Calu3 (cell line): ENCODE data around the gene ZNF208. TPM values are rescaled to one million over a fixed set of nuclear protein-coding genes. Genes with fewer than 3 reads are reported as not detected.
"Not testable (repeated sequence)": the region's sequence is repeated elsewhere in the genome, so short reads cannot be mapped to it uniquely, and the experiment has no call there.

Source experiments
- BruUV-seq: library from RNA; stranded (reverse); fragments of 400-500 nt; replicated peaks from 2 replicates; lab custom pipeline; 2021; lab: Mats Ljungman, UMichigan
- CTCF ChIA-PET: fragments of 300-600 bp; sonication (Branson Sonifier 250); formaldehyde crosslinking; loops from one replicate; lab custom pipeline; 2022; ENCODE audit warnings: antibody characterized with exemption; lab: Charles Lee
- DNase-seq: peaks from one replicate; pipeline ENCODE4 v3.0.0; 2022
- H3K27ac Mint-ChIP-seq: one replicate; pipeline ENCODE4 v1.8.0; 2022; ENCODE audit warnings: mixed read lengths; ENCODE audit not compliant: unreplicated experiment
- H3K27me3 Mint-ChIP-seq: one replicate; pipeline ENCODE4 v1.8.0; 2022; ENCODE audit warnings: mixed read lengths; ENCODE audit not compliant: unreplicated experiment
- H3K36me3 Mint-ChIP-seq: one replicate; pipeline ENCODE4 v1.8.0; 2022; ENCODE audit warnings: mild to moderate bottlenecking, moderate library complexity, mixed read lengths; ENCODE audit not compliant: insufficient read depth, unreplicated experiment
- H3K4me1 Mint-ChIP-seq: one replicate; pipeline ENCODE4 v1.8.0; 2022; ENCODE audit warnings: mild to moderate bottlenecking, low read depth, mixed read lengths; ENCODE audit not compliant: unreplicated experiment
- H3K4me3 Mint-ChIP-seq: one replicate; pipeline ENCODE4 v1.8.0; 2022; ENCODE audit warnings: mild to moderate bottlenecking, low read depth, moderate library complexity, mixed read lengths; ENCODE audit not compliant: unreplicated experiment
- H3K9me3 Mint-ChIP-seq: one replicate; pipeline ENCODE4 v1.8.0; 2022; ENCODE audit warnings: low read depth, mixed read lengths; ENCODE audit not compliant: unreplicated experiment
- intact Hi-C: fragments of 100-400 bp; cut with micrococcal nuclease; formaldehyde crosslinking; loops from one replicate; pipeline ENCODE4 v1.10.0; 2022; ENCODE audit not compliant: unreplicated experiment
- total RNA-seq: library from RNA; stranded (reverse); gene quantifications from 2 replicates; pipeline ENCODE4 v1.2.3, GENCODE V29; 2022
- TF ChIP-seq, protein P1 (sequence below): fragments of 200-600 bp; IDR thresholded peaks from one replicate; pipeline ENCODE4 v1.8.0; 2022; ENCODE audit warnings: antibody characterized with exemption; ENCODE audit not compliant: unreplicated experiment

ZNF208 gene
- total RNA-seq, 1 experiment from 2014 or later, result not detected

DNA sequence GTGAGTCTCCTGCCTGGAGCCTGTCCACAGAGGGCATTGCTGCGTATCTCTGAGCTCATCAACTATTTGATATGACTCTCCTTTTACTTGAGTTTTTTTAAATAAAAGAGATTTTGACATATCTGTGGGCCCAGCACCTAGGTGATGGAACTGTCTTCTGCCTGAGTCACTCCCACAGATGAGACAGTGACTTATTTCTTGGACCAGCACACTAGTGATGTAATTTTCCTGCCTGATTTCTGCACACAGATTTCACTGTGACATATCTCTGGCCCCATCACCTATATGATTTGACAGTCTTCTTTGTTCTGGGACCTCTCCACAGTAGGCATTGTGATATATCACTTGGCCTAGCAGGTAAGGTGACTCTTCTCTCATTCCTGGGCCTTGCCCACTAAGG, 108.2 kb downstream of the ZNF208 start:
- Mint-ChIP-seq H3K27ac (no peak overlapping the region), H3K27me3 (no peaks in the 10 kb centered on the region), H3K9me3 (peaks cover 13% of the 10 kb centered on the region), H3K4me1 (no peaks in the 10 kb centered on the region), H3K4me3 (no peak overlapping the region), H3K36me3 (no peaks in the 10 kb centered on the region)
- no TSS peak for BruUV-seq
- TF ChIP-seq, protein P1, sequence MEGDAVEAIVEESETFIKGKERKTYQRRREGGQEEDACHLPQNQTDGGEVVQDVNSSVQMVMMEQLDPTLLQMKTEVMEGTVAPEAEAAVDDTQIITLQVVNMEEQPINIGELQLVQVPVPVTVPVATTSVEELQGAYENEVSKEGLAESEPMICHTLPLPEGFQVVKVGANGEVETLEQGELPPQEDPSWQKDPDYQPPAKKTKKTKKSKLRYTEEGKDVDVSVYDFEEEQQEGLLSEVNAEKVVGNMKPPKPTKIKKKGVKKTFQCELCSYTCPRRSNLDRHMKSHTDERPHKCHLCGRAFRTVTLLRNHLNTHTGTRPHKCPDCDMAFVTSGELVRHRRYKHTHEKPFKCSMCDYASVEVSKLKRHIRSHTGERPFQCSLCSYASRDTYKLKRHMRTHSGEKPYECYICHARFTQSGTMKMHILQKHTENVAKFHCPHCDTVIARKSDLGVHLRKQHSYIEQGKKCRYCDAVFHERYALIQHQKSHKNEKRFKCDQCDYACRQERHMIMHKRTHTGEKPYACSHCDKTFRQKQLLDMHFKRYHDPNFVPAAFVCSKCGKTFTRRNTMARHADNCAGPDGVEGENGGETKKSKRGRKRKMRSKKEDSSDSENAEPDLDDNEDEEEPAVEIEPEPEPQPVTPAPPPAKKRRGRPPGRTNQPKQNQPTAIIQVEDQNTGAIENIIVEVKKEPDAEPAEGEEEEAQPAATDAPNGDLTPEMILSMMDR, result no peak
- intact Hi-C loops, result no loop called here
- no peak for DNase-seq
- CTCF ChIA-PET, result no interaction called here

DNA sequence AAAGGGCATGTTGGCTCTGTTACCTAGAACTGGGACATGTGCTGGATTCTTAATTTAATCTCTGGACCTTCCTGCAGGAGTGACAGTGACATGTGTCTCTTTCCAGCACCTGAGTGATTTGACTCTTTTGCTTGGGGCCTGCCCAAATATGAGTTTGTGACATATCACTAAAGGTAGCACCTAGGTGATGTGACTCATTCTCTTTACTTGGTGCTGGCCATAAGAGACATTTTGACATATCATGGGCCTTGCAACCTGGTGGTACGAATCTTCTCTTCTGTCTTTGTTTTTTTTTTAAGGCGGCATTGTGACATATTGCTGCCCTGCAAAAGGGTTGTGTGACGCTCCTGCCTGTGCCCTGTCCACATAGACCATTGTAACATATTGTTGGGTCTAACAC, 108.9 kb downstream of the ZNF208 start:
- Mint-ChIP-seq H3K4me1 (no peaks in the 10 kb centered on the region), H3K4me3 (no peak overlapping the region), H3K27ac (no peak overlapping the region), H3K9me3 (peaks cover 16% of the 10 kb centered on the region), H3K36me3 (no peaks in the 10 kb centered on the region), H3K27me3 (no peaks in the 10 kb centered on the region)
- TF ChIP-seq, protein P1, result no peak
- BruUV-seq, result no TSS peak
- intact Hi-C loops, result no loop called here
- no peak for DNase-seq
- CTCF ChIA-PET, result no interaction called here

DNA sequence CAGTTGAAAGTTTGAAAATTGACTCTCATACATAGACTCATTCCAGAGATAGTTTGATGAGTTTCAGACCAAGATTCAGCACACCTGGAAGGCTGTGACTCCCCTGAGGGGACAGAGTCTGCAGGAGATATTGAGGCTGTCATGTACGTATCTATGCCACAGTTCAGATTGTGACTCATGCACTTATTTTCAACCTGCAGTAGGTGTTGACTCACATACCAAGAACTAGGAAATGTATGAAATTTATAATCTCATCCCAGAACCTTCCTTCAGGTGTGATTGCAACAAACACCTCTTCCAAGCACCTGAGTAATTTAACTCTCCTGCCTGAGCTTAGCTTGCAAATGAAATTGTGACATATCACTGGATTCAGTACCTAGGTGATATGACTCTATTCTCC, 110.3 kb downstream of the ZNF208 start:
- DNase-seq, result no peak
- BruUV-seq, result no TSS peak
- no peak overlapping the region for H3K27ac Mint-ChIP-seq
- TF ChIP-seq, protein P1, result no peak
- H3K9me3 Mint-ChIP-seq, result peaks cover 17% of the 10 kb centered on the region
- intact Hi-C loops, result no loop called here
- H3K27me3 Mint-ChIP-seq, result no peaks in the 10 kb centered on the region
- no peak overlapping the region for H3K4me3 Mint-ChIP-seq
- H3K4me1 Mint-ChIP-seq, result no peaks in the 10 kb centered on the region
- CTCF ChIA-PET, result no interaction called here
- no peaks in the 10 kb centered on the region for H3K36me3 Mint-ChIP-seq

DNA sequence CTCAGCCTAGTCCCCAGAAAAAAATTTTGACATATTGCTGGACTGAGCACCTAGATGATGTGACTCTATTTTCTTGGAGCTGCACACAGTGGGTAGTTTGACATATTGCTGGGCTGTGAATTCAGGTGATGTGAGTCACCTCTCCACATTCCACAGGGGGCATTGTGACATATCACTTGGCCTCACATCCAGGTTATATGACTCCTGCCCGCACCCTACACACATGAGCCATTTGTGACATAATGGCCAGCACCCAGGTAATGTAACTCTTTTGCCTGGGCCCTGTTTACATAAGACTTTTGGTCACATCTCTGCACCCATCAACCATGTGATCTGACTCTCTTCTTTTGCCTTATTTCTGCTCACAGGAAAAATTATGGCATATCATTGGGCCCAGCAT, 119.7 kb downstream of the ZNF208 start:
- intact Hi-C loops, result no loop called here
- DNase-seq, result no peak
- H3K9me3 Mint-ChIP-seq, result peaks cover 7% of the 10 kb centered on the region
- H3K36me3 Mint-ChIP-seq, result no peaks in the 10 kb centered on the region
- H3K27me3 Mint-ChIP-seq, result no peaks in the 10 kb centered on the region
- H3K4me1 Mint-ChIP-seq, result no peaks in the 10 kb centered on the region
- no TSS peak for BruUV-seq
- H3K27ac Mint-ChIP-seq, result no peak overlapping the region
- H3K4me3 Mint-ChIP-seq, result no peak overlapping the region
- TF ChIP-seq, protein P1, result no peak
- CTCF ChIA-PET, result no interaction called here

DNA sequence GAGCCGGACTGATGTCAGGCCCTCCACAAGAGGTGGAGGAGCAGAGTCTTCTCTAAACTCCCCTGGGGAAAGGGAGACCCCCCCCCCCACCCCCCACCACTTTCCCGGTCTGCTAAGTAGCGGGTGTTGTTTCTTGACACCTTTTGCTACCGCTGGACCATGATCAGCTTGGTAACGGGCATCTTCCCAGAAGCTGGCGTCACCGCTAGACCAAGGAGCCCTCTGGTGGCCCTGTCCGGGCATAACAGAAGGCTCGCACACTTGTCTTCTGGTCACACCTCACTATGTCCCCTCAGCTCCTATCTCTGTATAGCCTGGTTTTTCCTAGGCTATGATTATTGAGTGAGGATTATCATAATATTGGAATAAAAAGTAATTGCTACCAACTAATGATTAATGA, 120.7 kb downstream of the ZNF208 start:
- H3K27me3 Mint-ChIP-seq, CTCF ChIA-PET, H3K4me1 Mint-ChIP-seq, DNase-seq, H3K27ac Mint-ChIP-seq, H3K4me3 Mint-ChIP-seq, intact Hi-C loops, BruUV-seq, H3K9me3 Mint-ChIP-seq, H3K36me3 Mint-ChIP-seq: not testable (repeated sequence)

DNA sequence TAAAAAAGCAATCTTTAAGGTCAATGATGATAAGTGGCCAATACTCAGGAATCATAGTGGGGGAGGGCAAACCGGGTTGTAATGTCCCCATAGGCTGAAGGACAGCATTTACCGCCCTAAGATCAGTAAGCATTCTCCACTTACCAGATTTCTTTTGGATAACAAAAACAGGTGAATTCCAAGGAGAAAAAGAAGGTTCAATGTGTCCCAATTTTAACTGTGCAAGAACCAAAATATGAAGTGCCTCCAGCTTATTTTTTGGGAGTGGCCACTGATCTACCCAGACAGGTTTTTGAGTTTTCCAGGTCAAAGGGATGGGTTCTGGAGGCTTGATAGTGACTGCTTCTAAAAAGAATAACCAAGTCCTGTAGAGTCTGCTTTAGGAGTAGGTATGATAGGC, 125.2 kb downstream of the ZNF208 start:
- H3K36me3 Mint-ChIP-seq, H3K27me3 Mint-ChIP-seq, H3K4me3 Mint-ChIP-seq, DNase-seq, intact Hi-C loops, H3K9me3 Mint-ChIP-seq, CTCF ChIA-PET, BruUV-seq, H3K27ac Mint-ChIP-seq, H3K4me1 Mint-ChIP-seq: not testable (repeated sequence)

DNA sequence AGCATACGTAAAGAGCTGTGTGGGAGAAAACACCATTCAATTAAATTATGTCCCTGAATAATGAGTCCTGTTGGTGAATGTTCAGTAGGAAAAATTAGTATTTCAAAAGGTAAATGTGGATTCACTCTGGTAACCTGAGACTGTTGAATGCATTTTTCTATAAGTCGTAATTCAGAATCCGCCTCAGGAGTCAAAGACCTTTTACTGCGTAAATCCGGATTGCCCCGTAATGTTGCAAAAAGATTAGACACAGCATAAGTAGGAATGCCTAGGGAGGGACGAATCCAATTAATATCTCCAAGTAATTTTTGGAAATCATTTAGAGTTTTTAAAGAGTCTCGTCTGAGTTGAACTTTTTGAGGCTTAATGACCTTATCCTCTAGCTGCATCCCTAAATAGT, 126.0 kb downstream of the ZNF208 start:
- H3K4me3 Mint-ChIP-seq, H3K36me3 Mint-ChIP-seq, H3K4me1 Mint-ChIP-seq, H3K27me3 Mint-ChIP-seq, DNase-seq, CTCF ChIA-PET, BruUV-seq, H3K27ac Mint-ChIP-seq, intact Hi-C loops: not testable (repeated sequence)
- H3K9me3 Mint-ChIP-seq, result peaks cover 13% of the 10 kb centered on the region
